Suprapubic skin (tissue), 4 donors: Measurements from ENCODE around the gene ANKRD31. TPM values are rescaled to one million over a fixed set of nuclear protein-coding genes. Genes with fewer than 3 reads are reported as not detected.
"Not testable (repeated sequence)": the region's sequence is repeated elsewhere in the genome, so short reads cannot be mapped to it uniquely, and the experiment has no call there.

ENCODE experiments used
- DNase-seq, 2 donors: peaks; one replicate each; pipeline ENCODE4 v3.0.0-alpha.2; 2019; ENCODE audit warnings: low spot score in 2 of 2
- H3K27ac ChIP-seq: fragments of 200-600 bp; sonication (generic); one replicate; pipeline ENCODE4 v1.5.1; 2019
- H3K27me3 ChIP-seq: fragments of 200-600 bp; sonication (generic); one replicate; pipeline ENCODE4 v1.5.1; 2019
- H3K36me3 ChIP-seq: fragments of 200-600 bp; sonication (generic); one replicate; pipeline ENCODE4 v1.5.1; 2019
- H3K4me1 ChIP-seq: fragments of 200-600 bp; sonication (generic); one replicate; pipeline ENCODE4 v1.5.1; 2019
- H3K4me3 ChIP-seq: fragments of 200-600 bp; sonication (generic); one replicate; pipeline ENCODE4 v1.5.1; 2019; ENCODE audit warnings: mild to moderate bottlenecking
- H3K9me3 ChIP-seq: fragments of 200-600 bp; sonication (generic); one replicate; pipeline ENCODE4 v1.5.1; 2019
- CTCF ChIP-seq, 2 donors: fragments of 200-600 bp in 1 of 2; fragments of 450-650 bp in 1 of 2; sonication (generic) in 1 of 2; IDR thresholded peaks; one replicate each; pipeline ENCODE4 v1.5.1; 2016 to 2019; ENCODE audit warnings: antibody characterized with exemption in 2 of 2, mild to moderate bottlenecking in 1 of 2, moderate library complexity in 1 of 2
- EP300 ChIP-seq: sonication (generic); formaldehyde crosslinking; IDR thresholded peaks from one replicate; pipeline ENCODE4 v1.6.1; 2017; ENCODE audit warnings: antibody characterized with exemption
- POLR2A ChIP-seq, 2 donors: fragments of 450-650 bp; IDR thresholded peaks; one replicate each; pipeline ENCODE4 v1.6.1; 2017; ENCODE audit warnings: antibody characterized with exemption in 2 of 2, mild to moderate bottlenecking in 2 of 2, moderate library complexity in 2 of 2
- POLR2AphosphoS5 ChIP-seq, 3 donors: sonication (generic); formaldehyde crosslinking; IDR thresholded peaks; one replicate each; pipeline ENCODE4 v1.6.1; 2017; ENCODE audit warnings: antibody characterized with exemption in 3 of 3
- WGBS: methylation state at CpG from one replicate; pipeline ENCODE4 v1.1.5; 2018; 5-methylcytosine and 5-hydroxymethylcytosine counted together
- total RNA-seq, 4 donors: library from RNA; depleted of rRNA; stranded (reverse); fragments of >200 nt; gene quantifications; one replicate each; pipeline ENCODE4 v1.1.0, GENCODE V29; 2016

The ANKRD31 gene
- total RNA-seq, 4 donors from 2014 or later, result 0.19 to 0.26 (median 0.21) TPM; not detected in 1

GRCh38 chr5:75262271-75262670, 25.6 kb upstream of the ANKRD31 start:
- H3K27me3 ChIP-seq, result no peaks in the 10 kb centered on the region
- no peaks in the 10 kb centered on the region for H3K9me3 ChIP-seq
- H3K27ac ChIP-seq, result no peak overlapping the region
- H3K36me3 ChIP-seq, result no peaks in the 10 kb centered on the region
- no peak overlapping the region for H3K4me3 ChIP-seq
- no peak for DNase-seq
- no peaks in the 10 kb centered on the region for H3K4me1 ChIP-seq
- no peak for TF ChIP-seq EP300
- no peak for TF ChIP-seq POLR2AphosphoS5 (IDR thresholded peaks at IDR 0.05)
- no peak for TF ChIP-seq POLR2A (IDR thresholded peaks at IDR 0.05)
- no peak for TF ChIP-seq CTCF (IDR thresholded peaks at IDR 0.05)
- 86% methylated on average over 3 of the region's 3 CpGs for WGBS

DNA sequence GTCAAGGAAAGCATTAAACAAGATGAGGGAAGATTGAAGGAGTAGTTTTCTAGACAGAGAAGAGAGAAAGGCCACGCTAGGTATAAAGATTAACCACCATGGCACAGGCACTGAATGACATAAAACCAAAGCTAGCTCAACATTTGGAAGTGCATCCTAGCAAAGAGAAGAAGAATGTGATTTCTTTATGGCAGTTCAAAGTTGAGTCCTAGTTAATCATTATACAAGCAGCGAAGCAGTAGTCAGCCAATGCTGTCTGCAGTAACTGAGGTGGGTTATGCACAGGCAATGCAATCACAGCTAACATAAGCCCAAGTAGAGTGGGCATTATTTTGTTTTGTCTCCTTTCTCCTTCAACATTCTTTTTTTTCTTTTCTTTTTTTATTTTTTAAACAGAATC, 24.0 kb upstream of the ANKRD31 start:
- H3K27ac ChIP-seq, result no peak overlapping the region
- no peak overlapping the region for H3K4me3 ChIP-seq
- no peaks in the 10 kb centered on the region for H3K36me3 ChIP-seq
- no peaks in the 10 kb centered on the region for H3K27me3 ChIP-seq
- WGBS, result 87% methylated on average over 2 of the region's 2 CpGs
- no peaks in the 10 kb centered on the region for H3K4me1 ChIP-seq
- H3K9me3 ChIP-seq, result no peaks in the 10 kb centered on the region
- TF ChIP-seq POLR2AphosphoS5 (IDR thresholded peaks at IDR 0.05) (no peak), EP300 (no peak), POLR2A (IDR thresholded peaks at IDR 0.05) (no peak), CTCF (IDR thresholded peaks at IDR 0.05) (no peak)
- DNase-seq, result no peak

DNA sequence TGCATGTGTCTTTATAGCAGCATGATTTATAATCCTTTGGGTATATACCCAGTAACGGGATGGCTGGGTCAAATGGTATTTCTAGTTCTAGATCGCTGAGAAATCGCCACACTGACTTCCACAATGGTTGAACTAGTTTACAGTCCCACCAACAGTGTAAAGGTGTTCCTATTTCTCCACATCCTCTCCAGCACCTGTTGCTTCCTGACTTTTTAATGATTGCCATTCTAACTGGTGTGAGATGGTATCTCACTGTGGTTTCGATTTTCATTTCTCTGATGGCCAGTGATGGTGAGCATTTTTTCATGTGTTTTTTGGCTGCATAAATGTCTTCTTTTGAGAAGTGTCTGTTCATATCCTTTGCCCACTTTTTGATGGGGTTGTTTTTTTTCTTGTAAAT, 13.8 kb upstream of the ANKRD31 start:
- not testable (repeated sequence) for DNase-seq, H3K27ac ChIP-seq, H3K4me3 ChIP-seq, H3K27me3 ChIP-seq, H3K36me3 ChIP-seq, H3K9me3 ChIP-seq, H3K4me1 ChIP-seq
- WGBS, result 83% methylated on average over 4 of the region's 4 CpGs

DNA sequence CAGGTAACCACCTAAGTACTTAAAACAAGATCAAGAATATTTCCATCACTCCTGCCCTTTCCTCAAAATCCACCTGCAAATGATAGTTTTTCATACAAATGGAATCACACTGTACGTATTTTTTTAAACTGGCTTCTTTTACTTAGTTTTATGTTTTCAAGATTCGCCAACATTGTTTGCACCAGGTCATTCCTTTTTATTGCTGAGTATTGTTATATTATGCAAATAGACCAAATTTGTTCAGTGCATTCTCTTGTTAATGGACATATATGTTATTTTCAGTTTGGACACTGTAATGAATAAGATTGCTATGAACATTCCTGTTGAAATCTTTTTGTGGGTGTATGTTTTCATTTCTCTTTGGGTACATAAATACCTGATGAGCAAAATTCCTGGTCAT, 8.3 kb upstream of the ANKRD31 start:
- TF ChIP-seq POLR2AphosphoS5 (IDR thresholded peaks at IDR 0.05), result no peak
- no peak for TF ChIP-seq POLR2A (IDR thresholded peaks at IDR 0.05)
- no peak for TF ChIP-seq CTCF (IDR thresholded peaks at IDR 0.05)
- no peak for TF ChIP-seq EP300

GRCh38 chr5:75243510-75243909, 6.8 kb upstream of the ANKRD31 start:
- no peak overlapping the region for H3K4me3 ChIP-seq
- H3K36me3 ChIP-seq, result no peaks in the 10 kb centered on the region
- DNase-seq, result no peak
- H3K27me3 ChIP-seq, result peaks cover 4% of the 10 kb centered on the region
- WGBS, result 52% methylated on average over 5 of the region's 5 CpGs
- no peaks in the 10 kb centered on the region for H3K9me3 ChIP-seq
- H3K27ac ChIP-seq, result peak overlapping the region; percentile 51
- no peak for TF ChIP-seq EP300
- no peak for TF ChIP-seq POLR2AphosphoS5 (IDR thresholded peaks at IDR 0.05)
- TF ChIP-seq POLR2A (IDR thresholded peaks at IDR 0.05), result no peak
- TF ChIP-seq CTCF (IDR thresholded peaks at IDR 0.05), result no peak
- H3K4me1 ChIP-seq, result peaks cover 14% of the 10 kb centered on the region

More for the DNA sequence above, 8.3 kb upstream of the ANKRD31 start:
- no peak overlapping the region for H3K27ac ChIP-seq
- H3K4me3 ChIP-seq, result no peak overlapping the region
- no peaks in the 10 kb centered on the region for H3K9me3 ChIP-seq
- peaks cover 14% of the 10 kb centered on the region for H3K4me1 ChIP-seq
- H3K27me3 ChIP-seq, result peaks cover 6% of the 10 kb centered on the region
- no peaks in the 10 kb centered on the region for H3K36me3 ChIP-seq
- no peak for DNase-seq
- 92% methylated on average over 2 of the region's 2 CpGs for WGBS

- Histone ChIP-seq H3K36me3 (no peaks in the 10 kb centered on the region), H3K4me1 (peaks cover 14% of the 10 kb centered on the region), H3K4me3 (no peak overlapping the region), H3K27me3 (no peaks in the 10 kb centered on the region), H3K27ac (peak overlapping the region; percentile 51), H3K9me3 (no peaks in the 10 kb centered on the region)
- WGBS, result 33% methylated on average over 1 of the region's 1 CpG
- no peak for DNase-seq
- TF ChIP-seq POLR2A (IDR thresholded peaks at IDR 0.05) (no peak), CTCF (IDR thresholded peaks at IDR 0.05) (no peak), EP300 (no peak), POLR2AphosphoS5 (IDR thresholded peaks at IDR 0.05) (no peak)
These were observed 6.4 kb upstream of the ANKRD31 start for GRCh38 chr5:75243100-75243499.
